ENCODE results near the gene FLG. TPM values are rescaled to one million over a fixed set of nuclear protein-coding genes. Genes with fewer than 3 reads are reported as not detected.
A peak's percentile ranks its signal among the peaks of the same experiment; 100 is the strongest.

The FLG gene
- total RNA-seq, 6 experiments from 2014 or later = 0.02 TPM; not detected in 5

GRCh38 chr1:152356736-152357135, 31.7 kb upstream of the FLG start:
- H3K27me3 Mint-ChIP-seq (ENCODE audit: insufficient read depth) = no peaks in the 10 kb centered on the region
- no peak for DNase-seq
- H3K27ac Mint-ChIP-seq = no peak overlapping the region
- no peaks in the 10 kb centered on the region for H3K4me1 Mint-ChIP-seq (ENCODE audit: low read depth)
- H3K9me3 Mint-ChIP-seq = peaks cover 35% of the 10 kb centered on the region
- H3K36me3 Mint-ChIP-seq (ENCODE audit: low read depth) = no peaks in the 10 kb centered on the region; the same call in 1 of the 2 replicates
- H3K4me3 Mint-ChIP-seq = no peak overlapping the region
- TF ChIP-seq CTCF (IDR thresholded peaks at IDR 0.05) = no peak

GRCh38 chr1:152349611-152350010, 24.6 kb upstream of the FLG start:
- no peak for DNase-seq
- Mint-ChIP-seq H3K4me3 (no peak overlapping the region), H3K36me3 (ENCODE audit: low read depth) (no peaks in the 10 kb centered on the region; the same call in 1 of the 2 replicates), H3K27me3 (ENCODE audit: insufficient read depth) (no peaks in the 10 kb centered on the region), H3K4me1 (ENCODE audit: low read depth) (no peaks in the 10 kb centered on the region), H3K27ac (no peak overlapping the region), H3K9me3 (peaks cover 20% of the 10 kb centered on the region)
- no peak for TF ChIP-seq CTCF (IDR thresholded peaks at IDR 0.05)

- TF ChIP-seq CTCF (IDR thresholded peaks at IDR 0.05) = peak; percentile 14; the same call in 1 of the 2 replicates
- peaks cover 11% of the 10 kb centered on the region for H3K9me3 Mint-ChIP-seq
- H3K27ac Mint-ChIP-seq = no peak overlapping the region
- no peaks in the 10 kb centered on the region for H3K4me1 Mint-ChIP-seq (ENCODE audit: low read depth)
- H3K27me3 Mint-ChIP-seq (ENCODE audit: insufficient read depth) = no peaks in the 10 kb centered on the region
- no peaks in the 10 kb centered on the region for H3K36me3 Mint-ChIP-seq (ENCODE audit: low read depth)
- no peak overlapping the region for H3K4me3 Mint-ChIP-seq
- no peak for DNase-seq
These were observed 23.4 kb upstream of the FLG start for GRCh38 chr1:152348447-152348846.

- peak; percentile 96 for TF ChIP-seq CTCF (IDR thresholded peaks at IDR 0.05)
- no peak overlapping the region for H3K4me3 Mint-ChIP-seq
- H3K27ac Mint-ChIP-seq = no peak overlapping the region
- no peaks in the 10 kb centered on the region; the same call in 1 of the 2 replicates for H3K9me3 Mint-ChIP-seq
- H3K27me3 Mint-ChIP-seq (ENCODE audit: insufficient read depth) = no peaks in the 10 kb centered on the region
- peak; percentile 59 for DNase-seq
- H3K36me3 Mint-ChIP-seq (ENCODE audit: low read depth) = no peaks in the 10 kb centered on the region
- H3K4me1 Mint-ChIP-seq (ENCODE audit: low read depth) = no peaks in the 10 kb centered on the region
These were observed 22.2 kb upstream of the FLG start for GRCh38 chr1:152347116-152347728.

GRCh38 chr1:152344438-152344837, 19.4 kb upstream of the FLG start:
- no peaks in the 10 kb centered on the region for H3K9me3 Mint-ChIP-seq

More at GRCh38 chr1:152344438-152344837, 19.4 kb upstream of the FLG start:
- no peaks in the 10 kb centered on the region for H3K27me3 Mint-ChIP-seq (ENCODE audit: insufficient read depth)
- no peak for DNase-seq
- no peaks in the 10 kb centered on the region for H3K36me3 Mint-ChIP-seq (ENCODE audit: low read depth)
- H3K27ac Mint-ChIP-seq = no peak overlapping the region
- H3K4me1 Mint-ChIP-seq (ENCODE audit: low read depth) = no peaks in the 10 kb centered on the region
- no peak for TF ChIP-seq CTCF (IDR thresholded peaks at IDR 0.05)
- H3K4me3 Mint-ChIP-seq = no peak overlapping the region
